Stimulated activated CD4-positive, alpha-beta T cell treated with anti-CD3 and anti-CD28 coated beads, Interleukin-4, amount 100 ng/mL, for 1 hour (primary cell): ENCODE measurements around the gene PLEKHG4B.
"Not testable (repeated sequence)": the region's sequence is repeated elsewhere in the genome, so short reads cannot be mapped to it uniquely, and the experiment has no call there.

ENCODE experiments used
- DNase-seq: peaks from one replicate; pipeline ENCODE4 v3.0.0-alpha.2; 2020

PLEKHG4B gene

DNA sequence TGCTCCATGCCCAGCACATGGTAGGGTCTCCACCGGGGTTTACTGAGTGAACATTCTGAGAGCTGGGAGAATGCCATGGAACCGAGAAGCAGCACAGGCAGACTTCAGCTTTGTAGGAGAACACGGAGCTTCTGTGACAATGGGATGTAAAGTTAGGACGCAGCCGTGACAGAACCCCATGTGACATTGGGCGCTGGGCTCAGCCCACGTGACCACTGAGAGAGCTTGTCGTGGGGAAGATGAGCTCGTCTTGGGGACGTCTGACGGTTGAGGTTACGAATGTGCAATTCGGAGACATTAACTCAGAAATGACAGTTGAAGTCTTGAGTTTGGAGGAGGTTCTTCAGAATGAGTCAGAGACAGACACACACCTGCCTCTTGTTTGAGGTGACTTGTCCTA lies 139.7 kb downstream of the PLEKHG4B start:
- no peak for DNase-seq

DNA sequence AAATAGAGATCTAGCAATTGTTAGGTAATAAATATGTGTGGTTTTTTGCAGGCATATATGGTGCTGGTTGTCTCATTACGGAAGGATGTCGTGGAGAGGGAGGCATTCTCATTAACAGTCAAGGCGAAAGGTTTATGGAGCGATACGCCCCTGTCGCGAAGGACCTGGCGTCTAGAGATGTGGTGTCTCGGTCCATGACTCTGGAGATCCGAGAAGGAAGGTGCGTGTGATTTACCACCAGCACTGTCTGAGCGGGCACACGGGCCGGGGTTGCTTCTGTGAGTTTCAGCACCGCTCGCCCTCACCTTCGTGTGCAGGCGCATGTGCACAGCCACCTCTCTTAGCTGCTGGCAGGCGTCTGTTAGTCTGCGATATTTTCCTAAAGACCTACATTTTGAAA lies 141.5 kb downstream of the PLEKHG4B start:
- DNase-seq = not testable (repeated sequence)

DNA sequence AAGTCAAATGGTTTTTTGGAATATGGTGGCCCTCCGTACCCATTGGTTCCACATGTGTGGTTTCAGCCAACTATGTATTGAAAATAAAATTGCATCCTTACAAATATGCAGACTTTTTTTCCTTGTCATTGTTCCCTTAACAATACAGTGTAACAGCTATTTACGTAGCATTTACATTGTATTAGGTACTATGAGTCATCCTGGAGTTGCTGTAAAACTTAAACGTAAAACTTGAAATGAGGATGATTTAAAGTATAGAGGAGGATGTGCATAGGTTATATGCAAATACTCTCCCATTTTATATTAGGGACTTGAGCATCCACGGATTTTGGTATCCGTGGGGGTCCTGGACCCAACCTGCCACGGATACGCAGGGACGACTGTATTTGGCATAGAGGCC lies 142.5 kb downstream of the PLEKHG4B start:
- no peak for DNase-seq

DNA sequence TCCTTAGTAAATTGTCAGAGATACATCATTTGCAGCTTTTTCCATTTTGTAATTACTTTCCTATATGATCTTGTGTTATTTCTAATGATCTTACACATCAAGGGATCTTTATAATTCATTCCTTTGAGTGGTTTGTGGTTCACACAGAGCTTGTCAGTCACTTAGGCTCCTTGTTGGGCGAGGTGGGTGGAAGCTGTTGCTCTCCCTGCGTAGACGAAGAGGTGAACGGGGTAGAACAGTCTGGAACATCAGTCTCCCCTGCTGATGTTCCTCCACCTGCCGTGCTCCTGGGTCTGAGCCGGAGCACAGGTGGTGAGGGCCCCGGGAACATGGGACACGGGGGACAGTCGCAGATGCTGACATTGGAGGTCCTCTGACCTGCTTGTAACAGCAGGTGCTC lies 143.6 kb downstream of the PLEKHG4B start:
- not testable (repeated sequence) for DNase-seq

GRCh38 chr5:237931-238330 lies 146.0 kb downstream of the PLEKHG4B start:
- DNase-seq = not testable (repeated sequence)
